CD4-positive, alpha-beta T cell treated with Interleukin-10 for 1 hour (primary cell): Measurements from ENCODE around the gene PRR35.

ENCODE experiments used
- DNase-seq: peaks from one replicate; pipeline ENCODE4 v3.0.0-alpha.2; 2020

The PRR35 gene

DNA sequence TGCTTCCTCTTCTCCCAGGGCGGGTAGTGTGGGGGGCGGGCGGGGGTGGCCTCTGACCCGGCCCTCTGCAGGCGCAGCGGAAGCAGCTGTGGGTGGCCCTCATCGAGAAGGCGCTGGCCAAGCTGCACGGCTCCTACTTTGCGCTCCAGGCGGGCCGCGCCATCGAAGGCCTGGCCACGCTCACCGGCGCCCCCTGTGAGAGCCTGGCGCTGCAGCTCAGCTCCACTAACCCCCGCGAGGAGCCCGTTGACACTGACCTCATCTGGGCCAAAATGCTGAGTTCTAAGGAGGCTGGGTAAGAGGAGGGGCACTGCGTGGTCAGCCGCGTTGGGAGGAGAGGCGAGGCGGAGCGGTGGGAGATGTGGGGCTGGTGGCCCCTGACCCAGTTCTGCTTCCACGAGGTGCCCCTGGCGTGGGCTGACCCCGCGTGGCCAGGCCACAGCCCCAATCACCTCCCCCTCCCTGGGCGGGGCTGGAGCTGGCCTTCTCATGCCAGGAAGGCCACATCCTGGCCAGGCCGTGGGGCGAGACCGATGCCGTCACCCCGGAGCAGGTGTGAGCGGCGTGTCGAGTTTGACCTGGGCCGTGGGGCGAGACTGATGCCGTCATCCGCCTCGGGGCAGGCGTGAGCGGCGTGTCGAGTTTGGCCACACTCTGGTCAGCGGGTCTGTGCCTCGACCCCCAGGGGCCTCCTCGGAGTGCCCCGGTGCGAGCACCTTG lies 10.5 kb upstream of the PRR35 start:
- DNase-seq: no peak

DNA sequence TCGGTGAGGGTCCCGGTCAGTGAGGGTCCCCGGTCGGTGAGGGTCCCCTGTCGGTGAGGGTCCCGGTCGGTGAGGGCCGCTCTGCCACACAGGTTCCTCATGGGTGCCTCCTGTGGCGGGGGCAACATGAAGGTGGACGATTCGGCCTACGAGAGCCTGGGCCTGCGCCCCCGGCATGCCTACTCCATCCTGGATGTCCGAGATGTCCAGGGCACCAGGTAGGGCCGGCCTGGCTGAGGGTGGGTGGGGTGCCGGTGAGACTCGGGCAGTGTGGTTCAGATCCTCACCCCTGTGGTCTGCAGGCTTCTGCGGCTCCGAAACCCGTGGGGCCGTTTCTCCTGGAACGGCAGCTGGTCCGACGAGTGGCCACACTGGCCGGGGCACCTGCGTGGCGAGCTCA lies 9.0 kb upstream of the PRR35 start:
- no peak for DNase-seq

DNA sequence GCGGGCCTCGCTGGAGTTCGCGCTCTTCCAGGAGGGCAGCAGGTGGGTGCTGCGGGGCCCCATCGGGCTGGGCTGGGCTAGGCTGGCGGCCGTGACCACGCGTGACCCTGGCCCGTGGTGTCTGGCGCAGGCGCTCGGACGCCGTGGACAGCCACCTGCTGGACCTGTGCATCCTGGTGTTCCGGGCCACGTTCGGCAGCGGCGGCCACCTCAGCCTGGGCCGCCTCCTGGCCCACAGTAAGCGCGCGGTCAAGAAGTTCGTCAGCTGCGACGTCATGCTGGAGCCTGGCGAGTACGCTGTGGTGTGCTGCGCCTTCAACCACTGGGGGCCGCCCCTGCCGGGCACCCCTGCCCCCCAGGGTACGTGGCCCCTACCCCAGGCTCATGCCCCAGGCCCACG lies 8.0 kb upstream of the PRR35 start:
- no peak for DNase-seq

DNA sequence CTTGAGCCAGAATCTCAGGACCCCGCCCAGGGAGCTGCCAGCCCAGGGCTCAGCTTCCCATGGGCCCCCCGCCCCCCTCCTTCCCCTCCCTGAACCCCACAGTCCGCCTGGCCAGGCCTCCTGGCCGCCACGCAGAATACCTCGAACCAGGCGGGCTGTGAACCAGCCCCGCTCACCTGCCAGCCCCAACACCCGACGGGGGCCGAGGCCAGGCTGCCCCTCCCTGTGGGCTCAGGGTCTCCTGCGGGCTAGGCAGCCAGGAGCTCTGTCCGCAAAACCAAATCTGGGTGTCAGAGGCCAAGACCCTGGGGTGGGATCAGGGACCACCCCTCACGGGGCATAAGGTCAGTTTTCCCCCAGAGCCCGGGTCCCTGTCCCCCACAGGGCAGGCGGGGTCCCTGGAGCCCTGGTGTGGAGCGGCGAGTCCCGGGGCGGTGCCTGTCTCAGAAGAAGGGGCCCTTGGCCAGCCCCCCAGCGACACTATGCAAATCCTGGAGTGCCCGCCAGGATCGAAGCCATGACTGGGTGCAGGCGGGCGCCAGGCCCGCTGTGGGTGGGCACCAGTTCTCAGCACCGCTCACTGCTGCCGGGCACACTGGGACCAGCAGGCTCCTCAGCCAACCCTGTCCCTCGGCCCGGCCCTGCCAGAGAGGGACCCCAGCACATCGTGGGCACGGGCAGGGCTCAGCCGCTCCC lies 6.4 kb upstream of the PRR35 start:
- no peak for DNase-seq

DNA sequence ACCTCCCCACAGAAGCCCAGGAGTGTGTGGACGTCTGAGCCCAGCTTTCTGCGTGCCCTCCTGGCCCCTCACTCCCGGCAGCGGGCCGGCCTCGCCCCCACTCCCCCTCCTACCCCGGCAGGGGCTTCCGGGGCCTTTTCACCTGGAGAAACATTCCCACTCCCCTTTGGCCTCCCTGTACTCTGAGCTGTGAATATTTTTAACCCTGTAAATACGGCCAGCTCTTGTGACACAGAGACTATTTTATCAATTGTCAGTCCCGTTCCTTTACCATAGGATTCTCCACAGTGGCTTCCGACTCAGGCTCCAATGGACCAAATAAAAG lies 5.9 kb upstream of the PRR35 start:
- DNase-seq: no peak

DNA sequence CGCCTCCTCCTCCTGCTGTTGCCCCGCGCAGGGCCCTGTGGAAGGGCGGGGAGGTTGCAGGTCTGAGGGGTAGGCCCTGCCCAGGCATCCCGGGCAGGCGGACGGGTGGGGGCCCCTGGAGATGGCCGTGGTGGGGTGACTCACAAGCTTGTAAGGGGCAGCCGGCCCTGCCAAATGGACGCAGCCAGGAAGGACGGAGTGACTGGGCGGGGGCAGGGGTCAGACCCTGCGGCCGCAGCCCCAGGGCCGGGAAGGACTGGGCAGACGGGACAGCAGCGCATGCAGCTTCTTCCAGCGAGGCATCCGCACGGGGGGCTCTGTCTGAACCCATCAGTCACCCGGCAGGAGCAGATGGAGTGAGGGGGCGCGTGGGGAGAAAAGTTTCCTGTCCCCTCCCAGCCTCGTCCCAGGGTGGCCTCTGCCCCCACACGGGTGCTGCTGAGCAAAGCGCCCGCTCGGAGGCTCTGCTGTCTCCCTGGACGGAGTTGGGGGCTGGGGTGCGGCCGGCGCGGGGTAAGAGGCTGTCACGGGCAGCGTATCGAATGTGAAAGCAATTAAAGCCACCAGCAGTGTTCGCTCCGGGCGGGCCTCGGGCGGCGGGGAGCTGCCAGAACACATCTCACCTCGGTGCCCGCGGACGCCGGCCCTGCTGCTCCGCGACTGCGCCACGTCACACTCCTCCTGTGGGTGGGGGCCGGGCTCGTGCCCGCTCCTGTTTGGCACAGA lies 5.4 kb upstream of the PRR35 start:
- DNase-seq: no peak

DNA sequence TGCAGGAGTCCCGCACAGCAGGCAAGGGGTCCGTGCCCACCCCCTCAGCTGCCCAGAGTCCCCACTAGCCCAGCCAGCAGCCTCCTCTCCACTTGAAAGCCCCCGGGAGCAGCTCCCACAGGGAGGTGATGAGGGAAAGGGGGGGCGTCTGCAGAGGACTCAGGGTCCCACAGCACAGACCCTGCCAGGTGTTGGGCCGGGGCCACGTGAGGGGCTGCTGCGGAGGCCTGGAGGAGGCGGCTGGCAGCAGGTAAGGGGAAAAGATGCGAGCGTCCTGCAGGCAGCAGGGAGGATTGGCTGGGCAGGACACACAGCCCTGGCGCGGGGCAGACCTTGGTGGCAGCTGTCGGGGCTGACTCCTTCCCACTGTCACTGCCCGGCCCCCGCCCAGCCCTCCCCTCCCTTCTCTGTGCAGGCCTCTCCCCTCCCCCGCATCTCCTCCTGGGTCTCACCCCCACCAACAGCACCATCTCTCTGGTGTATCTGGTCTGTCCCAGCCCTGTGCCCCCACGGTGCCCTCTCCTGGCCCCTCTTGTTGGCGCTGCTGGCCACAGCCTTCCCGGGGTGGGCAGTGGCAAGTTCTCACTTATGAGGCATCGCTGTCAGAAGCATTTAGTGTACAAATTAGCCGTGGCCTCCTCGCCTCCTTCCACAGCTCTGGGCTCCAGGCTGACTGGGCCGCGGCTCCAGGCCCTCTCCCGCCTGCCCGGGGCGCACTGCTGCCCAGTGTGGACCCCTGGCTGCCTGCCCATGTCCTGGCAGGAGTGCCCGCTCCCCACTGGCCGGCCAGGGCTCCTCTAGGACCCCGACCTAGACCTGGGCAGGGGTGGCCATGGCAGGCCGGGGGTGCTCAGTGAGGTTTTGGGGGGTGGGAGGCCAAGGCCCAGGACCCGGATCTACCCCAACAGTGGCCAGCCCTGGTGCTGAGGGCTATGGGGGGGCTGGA lies 4.4 kb upstream of the PRR35 start:
- DNase-seq: no peak

DNA sequence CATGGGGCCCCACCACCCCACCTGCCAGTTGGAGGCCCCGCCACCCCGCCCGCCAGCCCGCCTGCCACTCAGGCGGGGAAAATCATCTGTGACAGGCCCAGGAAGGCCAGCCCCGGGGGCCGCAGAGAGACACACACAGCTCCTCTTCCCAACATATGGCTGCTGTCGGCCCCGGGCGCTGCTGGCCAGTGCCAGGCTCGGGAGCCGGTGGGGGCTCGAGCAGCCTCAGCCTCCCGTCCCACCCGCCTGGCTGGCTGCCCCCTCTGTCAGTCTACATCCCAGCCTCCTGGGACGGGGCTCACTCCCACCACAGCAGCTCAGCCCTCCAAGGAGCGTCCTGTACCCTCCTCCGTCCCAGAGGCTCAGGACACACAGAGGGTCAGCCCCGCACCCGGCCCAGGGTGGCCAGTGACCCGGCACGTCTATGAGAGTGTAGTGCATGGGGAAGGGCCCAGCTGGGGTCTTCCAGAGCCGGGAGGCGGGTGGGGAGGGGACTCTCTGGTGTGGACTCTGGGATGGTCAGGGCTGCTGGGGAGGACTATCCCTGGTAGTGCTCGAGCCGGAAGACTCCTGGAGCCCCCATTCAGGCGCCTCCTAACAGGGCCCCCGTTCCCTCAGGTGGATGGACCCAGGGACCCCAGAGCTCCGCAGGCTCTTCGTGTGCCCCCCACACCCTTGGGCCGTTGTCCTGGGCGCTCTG lies 3.6 kb upstream of the PRR35 start:
- DNase-seq: no peak

DNA sequence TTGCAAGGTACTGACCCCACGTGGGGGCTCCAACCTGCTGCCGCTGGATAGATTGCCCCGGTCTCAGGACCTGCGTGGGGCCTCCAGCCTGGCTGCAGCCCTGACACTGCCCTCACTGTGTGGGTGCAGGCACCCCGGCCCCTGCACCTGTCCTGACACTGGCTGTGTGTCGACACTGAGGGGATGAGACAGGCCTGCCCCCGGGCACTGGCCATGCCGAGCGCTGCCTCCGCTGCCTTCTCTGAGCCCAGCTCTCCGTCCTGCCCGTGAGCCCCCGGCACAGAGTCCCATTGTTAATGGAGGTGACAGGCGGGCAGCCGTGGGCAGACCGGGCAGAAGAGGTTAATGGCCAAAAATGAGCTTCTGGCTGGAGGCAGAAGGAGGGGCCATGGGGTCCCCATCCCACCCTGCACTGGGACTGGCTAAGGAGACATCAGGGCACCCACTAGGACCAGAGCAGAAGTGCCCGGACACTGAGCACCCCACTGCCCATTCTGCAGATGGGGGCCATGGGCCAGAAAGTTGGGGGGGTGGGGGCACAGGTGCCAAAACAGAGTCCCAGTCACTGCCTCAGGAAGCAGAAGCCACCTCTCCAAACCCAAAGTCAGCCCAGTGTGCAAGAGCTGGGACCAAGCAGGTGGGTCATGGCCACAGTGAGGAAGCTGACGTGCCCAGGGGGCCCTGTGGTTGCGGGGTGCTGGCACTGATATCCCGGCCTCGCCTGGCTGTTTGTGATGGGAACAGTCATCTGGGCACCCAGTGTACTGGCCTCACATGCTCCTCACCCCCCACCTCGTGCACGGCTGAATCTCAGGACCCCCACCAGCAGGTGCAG lies 2.5 kb upstream of the PRR35 start:
- DNase-seq: no peak

DNA sequence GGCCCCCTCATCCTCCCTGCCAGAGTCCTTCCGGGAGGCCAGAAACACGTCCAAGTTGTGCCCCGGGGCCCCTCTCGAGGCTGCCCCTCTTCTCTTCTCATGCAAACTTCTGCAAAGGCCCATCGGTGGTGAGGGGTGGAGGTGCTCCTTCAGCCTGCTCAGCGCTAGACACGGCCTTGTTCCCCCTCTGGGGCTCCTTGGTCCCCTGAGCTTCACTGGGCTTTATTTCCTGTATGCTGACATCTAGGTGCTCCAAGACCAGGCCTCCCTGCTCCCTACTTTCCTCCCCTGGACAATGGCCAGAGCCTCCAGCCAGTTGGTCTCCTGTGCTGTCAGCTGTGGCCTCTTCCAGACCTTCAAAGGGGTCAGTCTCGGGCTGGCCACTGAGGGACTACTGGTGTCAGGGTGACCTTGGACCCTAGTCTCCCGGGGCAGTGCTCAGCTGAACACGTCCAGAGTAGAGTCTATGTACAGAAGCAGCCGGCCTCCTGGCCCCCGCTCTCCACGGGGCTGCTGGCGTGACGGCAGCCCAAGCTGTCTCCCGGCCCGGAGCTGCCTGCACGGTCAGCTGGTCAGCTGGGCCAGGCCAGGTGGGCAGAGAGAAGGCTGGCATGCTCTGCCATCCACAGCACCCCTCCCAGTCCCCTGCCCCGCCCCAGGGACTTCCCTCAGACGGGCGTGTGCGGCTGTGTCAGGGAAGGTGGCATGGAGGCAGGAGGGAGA lies 1.7 kb upstream of the PRR35 start:
- no peak for DNase-seq

DNA sequence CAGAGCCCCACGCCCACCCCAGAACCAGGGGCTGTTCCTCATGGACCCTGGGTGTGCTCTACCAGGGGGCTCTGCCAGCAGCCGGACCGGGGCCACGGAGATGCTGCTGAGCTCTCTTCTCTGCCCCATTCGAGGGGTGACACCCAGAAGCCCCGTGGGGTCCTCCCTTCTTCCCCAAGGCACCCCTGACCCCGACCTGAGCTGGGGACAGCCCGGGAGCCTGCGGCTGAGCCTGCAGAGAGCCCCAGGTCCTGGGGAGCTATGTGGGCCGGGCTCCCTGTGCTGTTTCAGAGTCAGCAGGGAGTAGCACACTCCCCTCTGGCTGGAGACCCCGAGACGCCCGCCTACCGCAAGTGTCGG lies 1.2 kb upstream of the PRR35 start:
- DNase-seq: no peak

DNA sequence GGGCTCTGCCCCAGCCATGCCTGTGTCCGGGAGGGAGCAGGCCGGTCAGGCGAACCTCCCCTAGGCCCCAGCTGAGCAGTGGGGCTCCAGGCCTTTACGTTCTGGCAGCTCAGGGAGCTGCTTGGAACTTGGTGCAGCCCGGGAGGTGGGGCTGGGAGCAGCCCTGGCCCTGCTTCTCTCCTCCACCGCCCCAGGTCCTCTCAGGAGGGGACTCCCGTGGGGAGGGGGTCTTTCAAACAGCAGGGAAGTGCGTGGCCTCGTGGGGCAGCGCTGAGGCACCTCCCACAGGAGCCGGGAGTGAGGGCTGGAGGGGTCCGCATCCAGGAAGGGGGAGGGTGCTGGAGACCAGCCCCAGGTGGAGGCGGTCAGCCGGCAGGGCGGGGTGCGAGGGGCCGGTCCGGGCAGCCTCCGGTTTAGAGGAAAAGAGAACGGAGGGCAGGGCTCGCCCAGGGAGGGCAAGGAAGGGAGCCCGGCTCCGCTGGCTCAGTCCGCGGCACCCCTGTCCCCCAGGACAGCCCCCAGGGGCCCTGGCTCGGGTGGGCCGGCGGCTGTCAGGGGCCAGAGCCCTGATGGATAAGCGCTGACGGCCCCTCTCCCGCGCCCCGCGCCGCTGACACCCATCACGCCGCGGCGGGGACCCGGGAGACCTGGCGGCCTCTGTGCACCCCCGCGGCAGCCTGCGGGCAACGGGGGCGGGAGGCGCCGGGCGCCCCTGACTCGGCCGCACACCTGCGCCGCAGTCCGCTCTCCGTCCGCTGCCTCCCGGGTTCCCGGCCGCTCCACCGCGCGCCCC lies 587 bp upstream of the PRR35 start:
- no peak for DNase-seq

DNA sequence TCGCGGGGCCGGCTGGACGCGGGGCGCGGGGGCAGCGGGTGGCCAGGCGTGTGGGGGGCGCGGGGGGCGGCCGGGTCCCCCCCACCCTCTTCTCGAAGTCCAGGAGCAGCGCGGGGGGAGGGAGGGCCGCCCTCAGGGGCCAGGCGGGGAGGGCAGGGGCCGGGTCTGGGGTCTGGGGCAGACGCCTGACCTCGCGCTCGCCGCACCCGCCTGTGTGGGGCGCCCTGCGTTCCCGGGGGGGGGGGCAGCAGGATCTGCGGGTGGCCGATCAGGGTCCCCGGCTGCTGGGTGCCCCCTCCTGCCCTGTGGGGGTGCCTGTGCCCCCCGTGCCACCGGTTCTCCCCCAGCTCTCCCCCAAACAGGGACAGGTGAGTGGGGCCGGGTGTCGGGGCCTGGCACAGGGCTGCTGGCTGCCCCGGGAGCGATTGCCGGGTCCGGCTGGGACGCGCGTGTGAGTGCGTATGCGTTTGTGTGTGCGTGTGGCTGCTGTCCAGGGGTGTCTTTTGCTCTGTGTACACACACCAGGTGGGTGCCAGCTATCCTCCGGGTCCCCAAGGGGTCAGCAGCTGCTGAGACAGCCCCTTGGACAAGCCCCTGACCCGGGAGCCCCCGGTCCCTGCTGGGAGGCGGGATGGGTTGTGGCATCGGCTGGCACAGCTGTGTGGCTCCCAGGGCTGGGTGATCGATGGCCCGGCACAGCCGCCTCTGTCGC lies 663 bp downstream of the PRR35 start:
- DNase-seq: no peak

DNA sequence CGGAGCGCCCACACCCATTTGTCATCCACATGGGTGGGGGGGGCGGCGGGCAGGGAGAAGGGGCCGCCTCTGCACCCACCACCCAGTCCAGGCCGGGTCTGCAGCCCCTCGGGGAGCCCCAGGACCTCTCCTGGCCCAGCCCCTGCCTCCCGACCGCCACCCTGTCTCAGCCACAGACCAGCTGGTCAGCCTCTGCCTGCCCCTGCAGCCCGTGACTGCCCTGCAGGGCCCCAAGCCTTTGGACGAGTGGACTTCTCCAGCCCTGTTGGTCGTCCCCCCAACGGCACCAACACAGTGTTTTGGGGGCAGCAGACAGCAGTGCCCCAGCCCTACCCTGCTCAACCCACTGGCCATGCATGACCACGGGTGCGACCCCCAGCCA lies 1.2 kb downstream of the PRR35 start:
- no peak for DNase-seq

DNA sequence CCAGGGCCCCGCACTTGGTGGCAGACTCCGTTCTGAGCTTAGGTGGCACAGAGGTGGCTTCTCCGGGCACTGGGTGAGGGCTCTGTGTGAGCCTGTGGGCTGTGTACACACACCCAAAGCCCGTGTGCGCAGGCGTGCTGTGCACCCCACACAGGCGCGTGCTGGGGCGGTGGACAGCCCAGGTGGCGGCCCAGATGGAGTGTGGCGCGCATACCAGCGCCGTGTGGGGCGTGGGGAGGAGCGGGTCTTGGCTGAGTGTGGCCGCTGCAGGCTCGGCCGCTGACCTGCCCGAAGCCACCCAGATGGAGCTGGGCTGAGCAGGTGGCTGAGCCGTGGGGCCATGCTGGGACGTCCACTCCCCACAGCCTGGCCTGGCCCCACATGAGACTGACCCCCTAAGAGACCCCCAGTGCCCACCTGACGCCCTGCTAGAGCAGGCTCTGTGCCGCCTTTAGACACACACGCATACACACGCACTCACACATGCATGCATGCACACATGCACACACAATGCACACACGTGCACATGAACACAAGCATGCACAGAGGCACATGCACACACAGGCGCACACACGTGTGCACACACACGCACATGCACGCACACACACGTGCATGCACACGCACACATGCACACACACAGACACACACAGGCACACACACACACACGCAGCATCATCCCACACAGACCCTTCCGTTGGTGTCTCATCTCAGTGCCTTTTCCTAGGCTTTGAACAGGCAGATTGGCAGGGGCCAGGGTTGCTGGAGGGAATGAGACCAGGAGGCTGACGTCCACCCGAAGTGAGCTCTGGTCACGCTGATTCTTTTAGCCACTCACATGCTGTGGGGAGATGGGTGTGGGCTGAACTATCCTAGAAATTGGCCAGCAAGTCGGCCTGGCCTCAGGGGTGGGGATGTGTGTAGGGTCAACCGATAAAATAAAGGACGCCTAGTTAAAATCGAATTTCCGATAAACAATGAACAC lies 2.1 kb downstream of the PRR35 start:
- no peak for DNase-seq

DNA sequence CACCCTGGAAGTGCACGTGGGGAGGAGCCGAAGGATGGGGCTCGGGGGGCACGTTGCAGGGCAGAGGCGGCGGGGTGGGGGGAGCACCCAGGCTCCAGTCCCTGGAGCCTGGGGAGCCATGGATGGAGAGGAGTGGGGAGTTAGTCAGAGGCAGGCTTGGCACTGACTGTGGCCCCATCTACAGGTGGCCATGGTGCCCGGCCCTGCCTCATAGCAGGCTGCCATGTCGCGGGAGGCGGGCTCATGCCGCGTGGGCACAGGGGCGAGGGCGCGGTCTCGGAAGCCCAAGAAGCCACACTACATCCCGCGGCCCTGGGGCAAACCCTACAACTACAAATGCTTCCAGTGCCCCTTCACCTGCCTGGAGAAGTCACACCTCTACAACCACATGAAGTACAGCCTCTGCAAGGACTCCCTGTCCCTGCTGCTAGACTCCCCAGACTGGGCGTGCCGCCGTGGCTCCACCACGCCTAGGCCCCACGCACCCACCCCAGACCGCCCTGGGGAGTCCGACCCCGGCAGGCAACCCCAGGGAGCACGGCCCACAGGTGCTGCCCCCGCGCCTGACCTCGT lies 3.0 kb downstream of the PRR35 start:
- no peak for DNase-seq

DNA sequence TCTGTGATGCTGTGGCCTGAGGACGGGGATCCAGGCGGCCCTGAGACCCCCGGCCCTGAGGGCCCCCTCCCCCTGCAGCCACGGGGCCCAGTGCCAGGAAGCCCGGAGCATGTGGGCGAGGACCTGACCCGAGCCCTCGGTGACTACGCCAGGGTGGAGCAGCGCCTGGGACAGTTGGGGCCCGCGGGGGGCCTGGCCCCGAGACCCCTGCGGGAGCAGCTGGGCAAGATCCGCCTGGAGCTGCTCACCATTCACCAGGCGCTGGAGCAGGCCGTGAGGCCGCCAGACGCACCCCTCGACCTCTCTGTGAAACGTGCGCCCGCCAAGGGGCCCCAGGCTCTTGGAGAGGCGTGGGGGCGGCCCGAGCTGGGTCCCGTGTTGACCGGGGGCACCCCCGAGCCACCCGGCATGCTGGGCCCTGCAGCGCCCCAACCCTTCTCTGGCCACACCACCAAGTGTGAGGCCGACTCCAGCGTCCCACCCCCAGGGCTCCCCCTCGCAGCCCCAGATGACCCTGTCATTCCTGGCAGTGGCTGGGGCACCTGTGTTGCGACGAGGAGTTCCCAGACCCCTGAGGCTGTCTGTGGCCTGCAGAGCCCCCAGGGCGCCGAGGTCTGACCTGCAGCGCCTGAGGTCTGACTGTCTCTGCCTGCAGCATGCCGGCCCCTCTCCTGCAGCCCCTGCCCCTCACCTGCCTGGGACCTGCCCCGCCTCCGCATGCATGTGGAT lies 4.7 kb downstream of the PRR35 start:
- no peak for DNase-seq
